Activated CD8-positive, alpha-beta memory T cell treated with anti-CD3 and anti-CD28 coated beads, Interleukin-2, amount 50 U/mL, for 1 hour (primary cell): ENCODE results near the gene LRRFIP2.
"Not testable (repeated sequence)": the region's sequence is repeated elsewhere in the genome, so short reads cannot be mapped to it uniquely, and the experiment has no call there.

ENCODE experiments used
- DNase-seq: peaks from one replicate; pipeline ENCODE4 v3.0.0-alpha.2; 2020; ENCODE audit errors: extremely low read depth

The LRRFIP2 gene

GRCh38 chr3:37189109-37189508 lies 14.7 kb upstream of the LRRFIP2 start:
- no peak for DNase-seq

GRCh38 chr3:37183976-37184375 lies 9.6 kb upstream of the LRRFIP2 start:
- DNase-seq = no peak

DNA sequence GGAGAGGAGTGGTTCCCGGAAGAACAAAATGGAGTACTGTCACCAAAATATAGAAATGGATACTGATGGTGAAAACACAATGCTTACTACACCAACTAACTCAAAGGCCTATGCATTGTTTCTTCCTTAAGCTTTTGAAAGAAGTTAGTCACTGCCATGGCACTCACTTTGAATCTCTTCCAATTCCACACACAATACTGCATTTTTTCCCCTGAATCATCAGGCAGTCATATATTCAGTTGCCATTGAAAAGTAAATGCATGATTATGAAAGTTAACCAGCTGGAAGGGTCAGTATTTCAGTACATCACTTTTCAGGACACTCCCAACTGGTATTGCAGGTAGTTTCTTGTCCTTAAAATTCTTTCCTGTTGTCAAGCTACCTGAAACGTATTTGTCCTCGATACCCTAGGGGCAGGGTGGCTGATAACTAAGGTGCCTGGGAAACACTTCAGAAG lies 9.0 kb upstream of the LRRFIP2 start:
- DNase-seq = no peak

GRCh38 chr3:37182816-37183215 lies 8.4 kb upstream of the LRRFIP2 start:
- no peak for DNase-seq

GRCh38 chr3:37181756-37182155 lies 7.4 kb upstream of the LRRFIP2 start:
- DNase-seq = no peak

- DNase-seq = no peak
These were observed 5.0 kb upstream of the LRRFIP2 start for GRCh38 chr3:37179144-37179967.

DNA sequence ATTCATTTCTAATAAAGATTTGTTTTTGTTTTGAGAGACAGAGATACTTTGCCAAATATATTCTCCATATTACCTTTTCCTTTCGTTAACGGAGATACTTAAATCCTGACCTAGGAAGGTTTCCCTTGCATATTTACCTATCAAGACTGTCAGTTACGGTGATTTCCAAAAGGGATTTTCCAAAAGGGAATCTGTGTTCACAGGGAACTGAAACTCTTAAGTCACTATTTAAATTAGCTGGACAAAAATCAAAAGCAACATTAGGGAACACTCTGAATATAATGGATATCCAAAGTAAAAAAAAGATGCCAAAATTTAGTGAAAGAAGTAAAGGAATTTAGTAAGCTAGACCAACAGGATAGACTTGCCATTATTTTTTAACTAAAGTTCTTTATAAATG lies 576 bp downstream of the LRRFIP2 start:
- no peak for DNase-seq

DNA sequence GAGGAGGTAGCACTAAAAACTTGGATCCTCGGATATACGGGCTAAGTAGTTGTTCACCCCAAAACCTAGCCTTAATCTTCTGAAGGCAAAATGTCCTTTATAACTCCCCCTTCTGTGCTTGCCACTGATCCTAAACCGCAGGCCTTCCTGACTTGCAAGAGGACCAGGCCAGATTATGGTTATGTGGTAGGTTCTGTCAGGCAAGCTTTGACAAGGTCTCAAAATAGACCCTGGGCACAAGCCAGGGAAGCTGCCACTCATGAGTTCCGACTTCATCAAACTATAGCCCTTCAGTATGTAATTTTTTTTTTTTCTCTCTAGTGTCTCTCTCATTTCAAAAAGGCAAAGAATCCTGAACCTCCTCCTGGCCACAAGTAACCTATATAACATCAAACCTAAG lies 3.2 kb downstream of the LRRFIP2 start:
- DNase-seq = no peak

DNA sequence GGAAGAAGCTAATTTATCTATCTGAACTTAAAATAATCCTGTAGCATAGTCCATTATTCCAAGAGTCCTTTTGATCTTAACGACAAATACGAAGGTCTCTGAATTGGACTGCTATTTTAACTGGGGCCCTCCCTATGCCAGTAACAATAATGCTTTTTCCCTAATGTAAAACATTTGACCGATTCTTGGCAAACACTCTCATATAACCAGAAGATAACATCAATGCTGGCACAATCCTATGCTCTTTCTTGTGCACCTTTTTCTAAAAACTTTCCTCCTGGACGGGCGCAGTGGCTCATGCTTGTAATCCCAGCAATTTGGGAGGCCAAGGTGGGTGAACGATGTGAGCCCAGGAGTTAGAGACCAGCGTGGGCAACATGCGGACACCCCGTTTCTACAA lies 3.9 kb downstream of the LRRFIP2 start:
- no peak for DNase-seq

DNA sequence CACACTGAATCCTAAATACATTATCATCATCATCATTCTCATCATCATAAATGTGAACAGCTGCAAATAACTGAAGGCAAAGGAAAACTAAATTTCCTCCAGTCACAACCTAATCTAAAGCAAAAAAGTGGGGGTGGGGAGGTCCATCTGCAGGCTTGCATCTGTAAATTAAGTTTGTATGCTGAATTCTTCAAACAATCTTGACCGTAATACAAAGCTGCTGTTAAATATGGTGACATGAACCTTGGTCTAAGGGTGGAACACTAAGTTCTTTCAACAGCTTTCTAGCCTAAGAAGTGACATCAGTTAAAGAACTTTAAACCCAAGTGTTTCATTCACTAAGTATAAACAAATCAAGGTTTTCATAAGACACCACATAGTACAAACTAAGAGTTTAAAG lies 4.3 kb downstream of the LRRFIP2 start:
- no peak for DNase-seq

GRCh38 chr3:37168896-37169295 lies 5.5 kb downstream of the LRRFIP2 start:
- no peak for DNase-seq

DNA sequence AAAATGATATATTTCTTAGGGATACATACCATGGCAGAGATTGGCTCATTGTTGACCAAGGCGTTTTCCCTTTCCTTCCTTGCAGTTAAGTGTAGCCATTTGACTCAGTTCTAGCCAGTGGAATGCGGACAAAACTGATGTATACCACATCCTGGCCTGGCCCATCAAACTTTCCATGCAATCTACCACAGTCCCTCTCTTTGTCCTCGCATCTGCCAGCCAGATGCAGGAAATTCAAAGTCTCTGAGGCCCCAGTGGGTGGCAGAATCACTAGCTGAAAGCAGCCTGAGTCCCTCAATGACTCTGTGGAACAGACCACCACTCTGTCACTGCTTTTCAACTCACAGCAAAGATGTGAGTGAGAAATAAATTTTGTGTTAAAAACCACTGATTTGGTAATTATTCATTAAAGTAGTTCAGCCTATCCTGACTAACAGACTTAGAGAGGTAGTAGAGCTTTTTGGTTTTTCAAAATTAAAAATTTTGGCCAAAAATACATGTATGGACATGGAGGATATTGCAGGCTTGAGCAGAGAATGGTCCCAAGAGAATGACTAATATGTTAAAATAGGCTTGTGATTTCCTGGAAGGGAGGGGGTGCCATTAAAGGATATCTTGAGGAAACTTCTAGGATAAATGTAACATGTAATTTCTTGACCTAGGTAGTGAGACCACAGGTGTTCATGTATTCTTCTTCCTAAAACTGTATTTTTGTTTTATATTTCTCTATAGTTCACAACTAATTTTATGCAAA lies 10.9 kb downstream of the LRRFIP2 start:
- DNase-seq = no peak

DNA sequence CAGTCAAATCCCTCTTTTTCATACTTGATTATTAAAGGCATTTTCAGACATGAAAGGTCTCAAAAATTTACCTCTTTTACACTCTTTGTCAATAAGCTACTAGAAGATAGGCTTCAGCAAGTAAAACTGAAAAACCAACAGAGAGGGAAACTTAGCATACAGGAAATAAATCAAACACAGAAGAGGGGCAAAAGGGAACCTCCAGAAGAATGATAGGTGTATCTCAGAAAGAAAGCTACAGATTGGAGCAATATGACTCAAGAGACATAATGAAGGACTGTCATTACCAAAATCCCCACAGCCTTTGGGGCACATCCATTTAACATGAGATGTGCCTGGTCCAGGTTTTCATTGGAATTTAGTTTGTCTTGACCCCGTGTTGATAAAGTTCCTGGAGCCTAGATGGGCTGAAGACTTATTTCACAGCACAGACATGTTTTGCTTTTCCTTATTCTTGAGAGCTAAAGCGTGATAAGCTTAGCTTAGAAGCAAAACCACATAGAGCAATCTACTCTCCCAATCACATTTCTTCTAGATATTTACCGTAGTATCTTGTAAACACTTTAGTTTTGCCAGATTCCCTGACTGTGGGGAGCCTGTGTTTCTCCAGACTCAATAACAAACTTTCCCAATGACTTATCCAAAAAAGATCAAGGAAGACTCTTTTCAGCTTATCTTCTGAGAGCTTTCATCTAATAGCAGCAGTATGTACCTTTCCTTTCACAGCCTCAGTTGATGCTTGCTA lies 11.7 kb downstream of the LRRFIP2 start:
- no peak for DNase-seq

DNA sequence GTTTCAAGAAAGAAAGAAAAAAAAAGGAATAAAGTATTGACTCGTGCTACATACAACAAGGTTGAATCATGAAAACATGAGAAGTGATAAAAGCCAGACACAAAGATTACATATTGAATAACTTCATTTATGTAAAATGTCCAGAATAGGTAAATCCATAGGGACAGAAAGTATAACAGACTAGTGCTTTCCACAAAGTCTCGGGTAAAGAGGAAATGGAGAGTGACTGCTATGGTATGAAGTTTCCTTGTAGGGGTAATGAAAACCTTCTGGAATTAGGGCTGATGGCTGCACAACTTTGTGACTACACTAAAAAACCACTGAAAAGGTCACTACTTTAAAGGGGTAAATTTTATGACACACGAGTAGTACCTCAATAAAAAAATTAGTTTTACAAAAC lies 13.0 kb downstream of the LRRFIP2 start:
- DNase-seq = no peak

GRCh38 chr3:37155782-37156181 lies 18.6 kb downstream of the LRRFIP2 start:
- no peak for DNase-seq

DNA sequence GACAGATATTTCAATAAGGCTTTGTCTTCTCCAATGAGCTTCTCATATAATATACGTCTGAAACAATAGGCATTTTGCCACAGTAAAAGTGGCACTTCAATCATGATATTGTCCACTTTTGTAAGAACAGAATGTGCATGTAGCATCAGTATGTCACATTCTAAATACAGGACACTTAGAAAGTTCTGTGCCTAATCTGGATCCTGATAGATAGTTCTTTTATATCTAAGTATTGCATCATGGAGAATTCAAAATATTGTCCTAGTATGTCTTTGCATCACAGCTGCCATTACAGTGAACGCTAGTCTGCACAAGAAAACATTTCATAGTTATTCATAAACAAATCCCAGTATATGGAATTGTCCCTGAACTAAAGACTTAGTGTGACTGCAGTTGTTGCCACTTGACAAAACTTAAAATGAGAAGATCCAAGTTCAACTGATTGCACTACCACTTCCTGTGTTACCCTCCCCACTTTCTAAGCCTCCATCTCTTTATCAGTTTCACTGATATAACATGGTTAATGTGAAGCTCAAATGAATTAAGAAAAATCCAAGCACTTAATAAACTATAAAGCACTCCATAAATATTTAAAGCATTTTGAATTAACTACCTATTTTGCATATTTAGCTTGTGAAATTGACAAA lies 19.6 kb downstream of the LRRFIP2 start:
- DNase-seq = no peak

- no peak for DNase-seq
These were observed 23.8 kb downstream of the LRRFIP2 start for GRCh38 chr3:37150621-37151020.

DNA sequence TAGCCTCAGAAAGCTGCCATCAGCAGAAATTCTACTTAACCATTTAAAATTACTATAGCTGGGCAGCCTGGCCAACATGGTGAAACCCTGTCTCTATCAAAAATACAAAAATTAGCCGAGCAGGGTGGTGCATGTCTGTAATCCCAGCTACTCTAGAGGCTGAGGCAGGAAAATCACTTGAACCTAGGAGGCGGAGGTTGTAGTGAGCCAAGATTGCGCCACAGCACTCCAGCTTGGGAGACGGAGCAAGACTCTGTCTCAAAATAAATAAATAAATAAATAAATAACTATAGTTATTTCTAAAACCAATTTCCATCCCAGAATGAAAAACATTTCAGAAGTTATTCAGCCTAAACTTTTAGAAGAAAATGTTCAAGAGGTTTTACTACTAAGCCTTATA lies 25.1 kb downstream of the LRRFIP2 start:
- no peak for DNase-seq

GRCh38 chr3:37148208-37148607 lies 26.2 kb downstream of the LRRFIP2 start:
- DNase-seq = no peak

- no peak for DNase-seq
These were observed 26.7 kb downstream of the LRRFIP2 start for GRCh38 chr3:37147666-37148065.

- DNase-seq = not testable (repeated sequence)
These were observed 27.5 kb downstream of the LRRFIP2 start for GRCh38 chr3:37146927-37147326.

DNA sequence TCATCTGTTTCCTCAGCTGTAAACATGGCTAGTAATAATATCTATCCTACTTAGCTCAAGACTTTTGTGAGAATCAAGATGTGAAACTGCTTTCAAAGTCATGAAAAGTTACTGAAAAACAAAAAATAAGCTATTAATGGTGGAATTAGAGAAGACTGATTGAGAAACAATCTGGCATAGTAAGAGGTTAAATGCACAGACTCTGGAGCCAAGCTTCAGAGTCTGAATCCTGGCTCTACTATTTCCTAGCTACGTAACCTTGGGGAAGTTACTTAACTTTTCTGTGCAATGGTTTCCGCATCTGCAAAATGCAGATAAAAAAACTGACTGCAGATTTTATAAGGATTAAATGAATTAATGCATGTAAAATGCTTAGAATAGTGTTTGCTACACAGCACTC lies 28.8 kb downstream of the LRRFIP2 start:
- no peak for DNase-seq
